Rectal smooth muscle tissue (tissue), 1 donor: ENCODE results near the gene HNRNPR.

ENCODE experiments used
- H3K27ac ChIP-seq: one replicate; pipeline ENCODE4 v1.7.0; 2013; ENCODE audit warnings: low read depth, low read length, inconsistent platforms
- H3K27me3 ChIP-seq: one replicate; pipeline ENCODE4 v1.7.0; 2013; ENCODE audit warnings: low read length; ENCODE audit not compliant: control insufficient read depth, insufficient read depth
- H3K36me3 ChIP-seq: one replicate; pipeline ENCODE4 v1.7.0; 2013; ENCODE audit warnings: low read length; ENCODE audit not compliant: control insufficient read depth, insufficient read depth
- H3K4me1 ChIP-seq: one replicate; pipeline ENCODE4 v1.7.0; 2013; ENCODE audit warnings: low read length; ENCODE audit not compliant: control insufficient read depth, insufficient read depth
- H3K4me3 ChIP-seq: one replicate; pipeline ENCODE4 v1.7.0; 2013; ENCODE audit warnings: low read length
- H3K9ac ChIP-seq: one replicate; pipeline ENCODE4 v1.7.0; 2013; ENCODE audit warnings: low read length

The HNRNPR gene

DNA sequence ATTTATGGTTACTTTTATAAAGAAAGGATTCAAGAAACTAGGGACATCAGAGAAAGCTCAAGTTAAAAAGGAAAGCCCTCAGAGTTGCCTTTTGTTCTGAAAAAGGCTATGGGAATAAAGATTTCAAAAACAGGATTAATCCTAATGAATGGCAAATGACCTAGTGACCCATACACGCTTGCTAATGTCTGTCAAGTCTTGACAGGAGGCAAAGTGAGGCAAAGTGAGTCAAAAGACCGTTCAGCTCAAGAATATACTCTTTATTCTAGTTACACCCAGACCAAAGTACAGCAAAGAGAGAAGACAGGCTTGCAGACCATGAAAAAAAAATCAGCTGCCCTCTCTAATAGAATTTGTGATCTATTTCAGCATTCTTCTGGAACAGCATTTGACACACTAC is 22.1 kb upstream of the HNRNPR start:
- no peaks in the 10 kb centered on the region for H3K27me3 ChIP-seq
- H3K4me3 ChIP-seq: peak overlapping the region; percentile 4
- H3K27ac ChIP-seq: no peak overlapping the region
- no peak overlapping the region for H3K9ac ChIP-seq
- H3K36me3 ChIP-seq: peaks cover 30% of the 10 kb centered on the region
- peaks cover 26% of the 10 kb centered on the region for H3K4me1 ChIP-seq

DNA sequence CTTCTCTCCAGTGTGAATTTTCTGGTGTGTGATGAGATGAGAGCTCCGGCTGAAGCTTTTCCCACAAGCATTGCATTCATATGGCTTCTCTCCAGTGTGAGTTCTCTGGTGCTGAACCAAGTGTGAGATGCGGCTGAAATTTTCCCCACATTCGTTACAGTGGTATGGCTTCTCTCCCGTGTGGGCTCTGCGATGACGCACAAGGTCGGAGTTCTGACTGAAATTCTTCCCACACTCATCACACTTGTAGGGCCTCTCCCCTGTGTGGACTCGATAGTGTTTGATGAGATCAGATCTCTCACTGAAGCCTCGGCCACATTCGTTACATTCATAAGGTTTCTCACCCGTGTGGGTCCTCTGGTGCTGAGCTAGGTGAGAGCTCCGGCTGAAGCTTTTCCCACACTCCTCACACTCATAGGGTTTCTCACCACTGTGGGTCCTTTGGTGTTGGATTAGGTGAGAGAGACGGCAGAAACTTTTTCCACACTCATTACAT is 18.2 kb upstream of the HNRNPR start:
- no peak overlapping the region for H3K27ac ChIP-seq
- peaks cover 42% of the 10 kb centered on the region for H3K36me3 ChIP-seq
- H3K27me3 ChIP-seq: no peaks in the 10 kb centered on the region
- H3K4me1 ChIP-seq: peaks cover 6% of the 10 kb centered on the region
- H3K4me3 ChIP-seq: no peak overlapping the region
- no peak overlapping the region for H3K9ac ChIP-seq

DNA sequence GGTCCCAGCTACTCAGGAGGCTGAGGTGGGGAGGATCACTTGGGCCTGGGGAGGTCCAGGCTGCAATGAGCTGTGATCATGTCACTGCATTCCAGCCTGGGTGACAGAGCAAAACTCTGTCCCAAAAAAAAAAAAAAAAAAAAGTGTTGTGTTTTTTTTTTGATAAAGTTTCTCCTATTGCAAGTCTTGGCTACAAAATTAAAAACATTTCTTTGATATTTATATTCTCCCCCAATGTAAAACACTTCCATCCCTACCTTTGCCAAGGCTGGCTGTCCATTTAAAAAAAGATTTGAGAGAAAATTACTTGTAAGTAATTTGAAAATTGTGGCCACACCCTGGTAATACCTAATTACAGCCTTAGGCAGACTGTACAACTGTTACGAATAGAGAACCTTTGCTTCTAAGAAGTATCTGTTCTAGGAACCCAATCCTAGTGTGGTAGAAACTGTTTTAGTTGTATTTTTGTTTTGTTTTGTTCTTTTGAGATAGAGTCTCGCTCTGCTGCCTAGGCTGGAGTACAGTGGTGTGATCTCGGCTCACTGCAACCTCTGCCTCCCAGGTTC is 14.3 kb upstream of the HNRNPR start:
- no peak overlapping the region for H3K4me3 ChIP-seq
- no peak overlapping the region for H3K27ac ChIP-seq
- H3K27me3 ChIP-seq: no peaks in the 10 kb centered on the region
- no peaks in the 10 kb centered on the region for H3K4me1 ChIP-seq
- peaks cover 33% of the 10 kb centered on the region for H3K36me3 ChIP-seq
- no peak overlapping the region for H3K9ac ChIP-seq

DNA sequence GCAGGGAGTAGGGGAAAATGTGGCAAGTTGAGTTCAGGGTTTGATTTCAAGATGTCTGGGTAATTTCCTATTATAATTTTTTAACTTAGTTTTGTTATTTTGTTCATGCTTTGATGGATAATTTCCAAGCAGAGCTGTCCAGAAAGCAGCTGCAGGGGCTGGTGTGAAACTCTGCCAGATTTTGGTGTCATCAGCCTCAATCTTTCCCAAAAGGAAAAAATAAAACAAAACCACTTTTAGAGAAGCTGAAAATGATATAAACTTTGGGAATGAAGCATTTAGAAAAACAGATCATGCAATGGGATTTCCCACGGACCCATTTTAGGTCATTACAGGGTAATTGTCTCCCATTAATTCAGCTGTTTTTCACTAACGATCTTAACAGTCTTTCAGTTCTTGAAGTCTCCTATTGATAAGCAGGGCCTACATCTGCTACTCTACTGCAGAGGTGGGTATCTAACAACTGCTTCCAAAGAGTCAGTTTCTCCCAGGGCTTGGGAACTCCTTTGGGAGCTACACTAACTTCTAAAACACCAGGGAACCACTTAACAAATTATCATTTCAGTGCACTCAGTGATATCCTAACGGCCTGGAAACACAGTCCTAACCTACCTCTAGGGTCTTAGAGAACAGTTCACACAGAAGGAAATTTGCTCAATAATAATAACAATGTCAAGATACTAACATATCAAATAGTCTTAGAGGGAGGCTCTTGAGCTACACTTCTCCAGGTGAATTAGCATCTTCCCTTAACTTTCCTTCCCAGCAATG is 13.2 kb upstream of the HNRNPR start:
- Histone ChIP-seq H3K9ac (no peak overlapping the region), H3K27me3 (no peaks in the 10 kb centered on the region), H3K36me3 (peaks cover 23% of the 10 kb centered on the region), H3K27ac (peak overlapping the region; percentile 64), H3K4me3 (no peak overlapping the region), H3K4me1 (no peaks in the 10 kb centered on the region)

DNA sequence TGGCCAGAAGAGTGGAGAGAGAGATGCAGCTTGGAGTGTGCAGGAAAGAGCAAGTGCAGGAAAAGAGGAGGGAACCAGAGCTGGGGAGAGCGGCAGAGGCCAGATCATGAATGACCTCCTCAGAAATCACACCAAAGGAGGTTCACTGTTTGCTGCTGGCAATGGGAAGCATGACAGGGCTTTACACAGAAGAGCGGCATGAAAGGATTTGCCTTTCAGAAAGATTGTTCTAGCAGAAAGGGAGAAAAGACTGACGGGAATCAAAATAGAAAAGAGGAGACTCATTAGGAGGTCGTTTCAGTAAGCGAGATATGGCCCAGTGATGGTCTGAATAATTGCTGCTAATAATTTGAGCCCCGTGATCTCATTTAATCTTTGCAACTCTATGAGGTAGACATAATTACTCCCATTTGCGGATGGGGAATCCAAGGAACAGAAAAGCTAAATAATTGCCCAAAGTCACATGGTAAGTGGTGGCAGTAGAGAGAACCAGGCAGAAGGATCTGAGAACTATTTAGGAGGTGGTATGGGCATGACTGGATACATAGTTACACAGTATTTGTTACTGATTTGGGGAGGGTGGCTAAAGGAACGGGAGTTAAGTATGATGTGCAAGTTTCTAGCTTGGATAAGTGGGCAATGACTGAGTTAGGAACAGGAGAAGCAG is 12.5 kb upstream of the HNRNPR start:
- Histone ChIP-seq H3K36me3 (peaks cover 16% of the 10 kb centered on the region), H3K27me3 (no peaks in the 10 kb centered on the region), H3K9ac (no peak overlapping the region), H3K4me3 (no peak overlapping the region), H3K27ac (no peak overlapping the region), H3K4me1 (no peaks in the 10 kb centered on the region)

DNA sequence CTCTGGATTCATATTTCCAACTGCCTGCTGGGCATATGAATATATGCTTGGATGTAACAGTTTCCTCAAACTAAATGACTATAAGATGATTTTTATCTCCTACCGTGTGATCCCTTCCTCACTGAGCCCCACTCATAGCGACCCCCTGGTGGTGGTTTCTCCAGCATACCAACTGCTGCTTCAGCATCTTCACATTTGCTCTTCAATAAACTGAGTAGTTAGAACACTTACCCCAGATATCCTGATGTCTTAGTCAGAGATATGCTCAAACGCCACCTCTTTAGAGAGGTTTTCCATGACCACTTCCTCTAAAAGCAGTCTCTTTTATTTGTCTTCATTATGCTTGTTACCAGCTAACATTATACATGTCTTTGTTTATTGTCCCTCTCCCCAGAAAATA is 10.2 kb upstream of the HNRNPR start:
- H3K4me3 ChIP-seq: no peak overlapping the region
- H3K27me3 ChIP-seq: no peaks in the 10 kb centered on the region
- H3K9ac ChIP-seq: no peak overlapping the region
- no peak overlapping the region for H3K27ac ChIP-seq
- H3K36me3 ChIP-seq: no peaks in the 10 kb centered on the region
- H3K4me1 ChIP-seq: no peaks in the 10 kb centered on the region

DNA sequence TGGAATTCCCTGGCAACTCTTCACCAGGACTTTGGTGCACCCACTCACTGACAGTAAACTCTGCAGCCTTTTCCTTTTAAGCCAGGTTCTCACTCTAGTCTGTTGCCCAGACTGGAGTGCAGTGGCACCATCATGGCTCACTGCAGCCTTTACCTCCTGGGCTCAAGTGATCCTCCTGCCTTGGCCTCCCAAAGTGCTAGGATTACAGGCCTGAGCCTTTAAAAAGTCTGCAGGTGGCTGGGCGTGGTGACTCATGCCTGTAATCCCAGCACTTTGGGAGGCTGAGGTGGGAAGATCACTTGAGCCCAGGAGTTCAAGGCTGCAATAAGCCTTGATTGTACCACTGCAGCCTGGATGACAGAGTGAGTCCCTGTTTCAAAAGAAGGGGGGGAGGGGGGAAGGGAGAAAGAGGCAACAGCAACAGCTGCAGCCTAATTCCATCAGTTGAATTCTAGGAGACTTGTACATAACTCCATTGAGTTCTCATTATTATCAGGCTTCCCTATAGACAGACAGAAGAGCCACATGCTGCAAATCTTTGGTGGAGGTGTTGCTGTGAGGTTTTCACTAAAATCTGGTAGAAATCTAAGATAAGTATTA is 8.1 kb upstream of the HNRNPR start:
- no peak overlapping the region for H3K4me3 ChIP-seq
- no peaks in the 10 kb centered on the region for H3K27me3 ChIP-seq
- H3K4me1 ChIP-seq: no peaks in the 10 kb centered on the region
- H3K9ac ChIP-seq: no peak overlapping the region
- no peaks in the 10 kb centered on the region for H3K36me3 ChIP-seq
- H3K27ac ChIP-seq: no peak overlapping the region

DNA sequence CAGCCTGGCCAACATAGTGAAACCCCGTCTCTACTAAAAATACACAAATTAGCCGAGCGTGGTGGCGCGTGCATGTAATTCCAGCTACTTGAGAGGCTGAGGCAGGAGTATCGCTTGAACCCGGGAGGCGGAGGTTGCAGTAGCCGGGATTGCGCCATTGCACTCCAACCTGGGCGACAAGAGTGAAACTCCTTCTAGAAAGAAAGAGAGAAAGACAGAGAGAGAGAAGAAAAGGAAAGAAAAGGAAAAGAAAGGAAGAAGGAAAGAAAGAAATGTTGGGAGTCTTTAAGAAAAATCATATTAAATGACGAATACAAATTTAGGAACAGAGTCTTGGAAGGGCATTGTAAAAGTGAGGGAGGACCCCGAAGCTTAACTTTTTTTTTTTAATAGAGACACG is 1.8 kb upstream of the HNRNPR start:
- Histone ChIP-seq H3K27ac (no peak overlapping the region), H3K27me3 (no peaks in the 10 kb centered on the region), H3K4me1 (peaks cover 19% of the 10 kb centered on the region), H3K4me3 (no peak overlapping the region), H3K36me3 (no peaks in the 10 kb centered on the region), H3K9ac (no peak overlapping the region)

DNA sequence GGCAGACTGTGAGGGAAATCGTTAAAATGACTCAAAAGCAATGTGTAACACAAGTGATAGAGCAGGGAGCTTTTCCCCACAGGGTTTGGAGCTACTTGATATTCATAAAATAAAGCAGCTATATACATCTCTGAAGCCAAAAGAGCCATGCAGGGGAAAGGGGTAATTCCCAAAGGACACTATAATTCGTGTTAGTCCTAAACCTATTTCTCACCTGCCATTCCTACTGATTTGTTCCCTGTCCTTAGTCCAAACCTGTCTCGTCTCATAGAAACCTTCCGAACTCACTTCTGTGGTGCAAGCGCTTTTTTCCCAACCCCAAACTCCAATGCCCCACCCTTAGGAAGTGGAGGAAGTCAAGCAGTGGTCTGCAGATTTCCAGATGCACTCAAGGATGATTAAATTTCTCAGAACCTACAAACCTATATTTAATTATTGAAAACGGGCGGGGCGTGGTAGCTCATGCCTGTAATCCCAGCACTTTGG is 946 bp upstream of the HNRNPR start:
- Histone ChIP-seq H3K36me3 (peaks cover 2% of the 10 kb centered on the region), H3K27me3 (no peaks in the 10 kb centered on the region), H3K4me1 (peaks cover 26% of the 10 kb centered on the region), H3K27ac (peak overlapping the region; percentile 97), H3K4me3 (peak overlapping the region; percentile 94), H3K9ac (peak overlapping the region; percentile 93)

DNA sequence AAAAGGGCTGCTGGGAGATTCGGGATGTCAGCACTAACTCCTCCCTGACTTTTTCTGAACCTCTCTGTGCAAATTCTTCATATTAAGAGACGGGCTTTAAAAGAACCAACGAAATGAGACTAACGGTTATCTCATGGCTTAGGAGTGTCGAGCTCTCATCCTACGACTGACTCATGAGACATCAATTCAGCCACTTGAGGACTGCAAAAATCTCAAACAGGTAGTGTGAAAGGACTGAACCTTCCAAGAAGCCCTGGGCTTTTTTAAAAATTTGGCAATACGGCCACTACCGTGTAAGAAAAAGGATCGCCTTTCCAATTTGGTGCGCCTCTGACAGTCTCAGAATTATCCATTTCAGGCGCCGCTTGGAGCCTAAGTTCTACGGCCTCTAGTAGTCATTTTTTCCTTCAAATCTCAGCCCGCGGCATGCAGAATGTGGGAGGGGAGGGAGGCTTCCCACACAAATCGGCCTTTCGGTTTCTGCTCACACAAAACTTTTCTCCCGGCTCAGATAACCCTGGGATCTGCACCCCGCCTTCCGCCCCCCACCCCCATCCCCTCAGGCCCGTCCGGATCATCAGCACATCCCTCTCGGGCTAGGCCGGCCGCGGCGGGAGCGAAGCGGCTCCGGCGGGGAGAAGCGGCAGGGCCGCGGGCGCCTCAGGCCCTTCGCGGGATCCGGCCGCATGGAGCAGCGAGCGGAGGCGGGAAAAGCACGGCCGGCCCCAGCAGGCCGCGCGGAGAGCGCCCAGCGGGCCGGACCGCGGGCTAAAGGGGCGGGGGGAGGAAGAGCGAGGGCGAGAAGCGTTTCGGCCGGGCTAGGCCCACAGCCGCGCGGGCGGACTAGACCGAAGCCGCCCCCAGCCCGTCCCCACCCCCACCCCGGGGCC is 618 bp downstream of the HNRNPR start:
- peaks cover 34% of the 10 kb centered on the region for H3K4me1 ChIP-seq

DNA sequence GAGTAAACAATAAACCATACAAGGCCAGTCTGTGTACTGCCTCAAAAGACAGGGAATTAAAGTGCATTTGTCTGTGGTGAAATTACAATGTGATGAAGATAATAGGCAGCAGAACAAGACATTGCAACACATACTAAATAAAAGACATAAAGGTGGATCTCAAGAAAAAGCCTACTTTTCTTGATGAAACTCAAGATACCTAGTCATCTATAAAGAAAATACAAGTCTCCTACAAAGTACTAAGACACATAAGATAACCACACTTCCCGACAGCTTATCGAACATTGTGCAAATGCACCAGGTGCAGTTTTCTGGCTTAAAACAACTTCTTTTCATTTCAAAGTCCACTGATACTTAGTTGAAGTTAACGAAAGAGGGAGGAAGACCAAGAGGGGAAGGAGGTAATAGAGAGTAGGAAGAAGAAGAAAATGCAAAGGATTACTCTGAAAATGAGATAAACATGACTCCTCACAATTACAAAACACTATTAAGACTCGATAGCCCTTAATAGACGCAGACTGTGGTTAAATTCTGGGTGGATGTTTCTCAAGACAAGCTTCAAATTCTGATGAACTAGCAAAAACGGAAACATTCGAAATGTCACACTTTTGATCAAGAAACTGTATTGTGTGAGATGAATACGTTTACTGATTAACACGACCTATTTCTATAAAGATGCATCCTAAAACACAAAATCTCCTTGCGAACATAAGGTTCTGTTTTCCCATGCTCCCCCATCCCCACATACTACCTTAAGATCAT is 2.0 kb downstream of the HNRNPR start:
- peak overlapping the region; percentile 50 for H3K4me3 ChIP-seq
- H3K9ac ChIP-seq: no peak overlapping the region
- peak overlapping the region; percentile 97 for H3K27ac ChIP-seq

More for the DNA sequence above, 618 bp downstream of the HNRNPR start:
- peak overlapping the region; percentile 94 for H3K4me3 ChIP-seq
- peak overlapping the region; percentile 97 for H3K27ac ChIP-seq
- peak overlapping the region; percentile 77 for H3K9ac ChIP-seq
- H3K36me3 ChIP-seq: peaks cover 2% of the 10 kb centered on the region
- H3K27me3 ChIP-seq: no peaks in the 10 kb centered on the region

More for the DNA sequence above, 2.0 kb downstream of the HNRNPR start:
- H3K36me3 ChIP-seq: peaks cover 5% of the 10 kb centered on the region
- H3K27me3 ChIP-seq: no peaks in the 10 kb centered on the region
- H3K4me1 ChIP-seq: peaks cover 36% of the 10 kb centered on the region
